CD4-positive, alpha-beta T cell treated with Interferon alpha-2 for 1 hour (primary cell): ENCODE measurements around the gene CYP46A1.
"Not testable (repeated sequence)": the region's sequence is repeated elsewhere in the genome, so short reads cannot be mapped to it uniquely, and the experiment has no call there.

Experiments
- DNase-seq, 2 donors: peaks; one replicate each; pipeline ENCODE4 v3.0.0-alpha.2; 2020 to 2022

The CYP46A1 gene

GRCh38 chr14:99760817-99761216, 76.7 kb downstream of the CYP46A1 start:
- no peak for DNase-seq

GRCh38 chr14:99762911-99763310, 78.8 kb downstream of the CYP46A1 start:
- DNase-seq: not testable (repeated sequence)

GRCh38 chr14:99763527-99764221, 79.6 kb downstream of the CYP46A1 start:
- no peak for DNase-seq

GRCh38 chr14:99764222-99764706, 80.2 kb downstream of the CYP46A1 start:
- no peak for DNase-seq

- no peak for DNase-seq
Measured at GRCh38 chr14:99768381-99768780, 84.3 kb downstream of the CYP46A1 start.

GRCh38 chr14:99769123-99769522, 85.0 kb downstream of the CYP46A1 start:
- DNase-seq: no peak

GRCh38 chr14:99769799-99770198, 85.7 kb downstream of the CYP46A1 start:
- DNase-seq: no peak

- DNase-seq: no peak
Measured at GRCh38 chr14:99772371-99773283, 88.5 kb downstream of the CYP46A1 start.

GRCh38 chr14:99773521-99774497, 89.7 kb downstream of the CYP46A1 start:
- no peak for DNase-seq

GRCh38 chr14:99774556-99775307, 90.6 kb downstream of the CYP46A1 start:
- no peak for DNase-seq

- DNase-seq: no peak
Measured at GRCh38 chr14:99775351-99775750, 91.3 kb downstream of the CYP46A1 start.
